GM21390 (cell line): Measurements from ENCODE around the gene SCAMP1.
"Not testable (repeated sequence)": the region's sequence is repeated elsewhere in the genome, so short reads cannot be mapped to it uniquely, and the experiment has no call there.

ENCODE experiments used
- ATAC-seq: cut with Tn5 transposase; IDR thresholded peaks from one replicate; pipeline ENCODE4 v1.9.1; 2021; ENCODE audit not compliant: unreplicated experiment

Gene SCAMP1

GRCh38 chr5:78419396-78419795, 59.0 kb downstream of the SCAMP1 start:
- ATAC-seq = no peak

GRCh38 chr5:78420548-78420947, 60.1 kb downstream of the SCAMP1 start:
- ATAC-seq = no peak

- no peak for ATAC-seq
These were observed 64.2 kb downstream of the SCAMP1 start for GRCh38 chr5:78424665-78425064.

- no peak for ATAC-seq
These were observed 69.0 kb downstream of the SCAMP1 start for GRCh38 chr5:78429332-78429980.

- ATAC-seq = no peak
These were observed 70.4 kb downstream of the SCAMP1 start for GRCh38 chr5:78430866-78431265.

- ATAC-seq = no peak
These were observed 73.6 kb downstream of the SCAMP1 start for GRCh38 chr5:78433972-78434371.

GRCh38 chr5:78447775-78448424, 87.5 kb downstream of the SCAMP1 start:
- no peak for ATAC-seq

GRCh38 chr5:78449103-78449502, 88.7 kb downstream of the SCAMP1 start:
- ATAC-seq = no peak

- not testable (repeated sequence) for ATAC-seq
These were observed 97.1 kb downstream of the SCAMP1 start for GRCh38 chr5:78457507-78457906.

- no peak for ATAC-seq
These were observed 98.4 kb downstream of the SCAMP1 start for GRCh38 chr5:78458843-78459242.

GRCh38 chr5:78467140-78467539, 106.7 kb downstream of the SCAMP1 start:
- ATAC-seq = no peak

- ATAC-seq = no peak
These were observed 107.4 kb downstream of the SCAMP1 start for GRCh38 chr5:78467752-78468357.

GRCh38 chr5:78471896-78472295, 111.5 kb downstream of the SCAMP1 start:
- ATAC-seq = no peak

- ATAC-seq = no peak
These were observed 112.2 kb downstream of the SCAMP1 start for GRCh38 chr5:78472469-78473106.

- ATAC-seq = no peak
These were observed 113.3 kb downstream of the SCAMP1 start for GRCh38 chr5:78473751-78474150.

- no peak for ATAC-seq
These were observed 115.0 kb downstream of the SCAMP1 start for GRCh38 chr5:78475370-78475769.

- ATAC-seq = no peak
These were observed 116.4 kb downstream of the SCAMP1 start for GRCh38 chr5:78476795-78477194.

GRCh38 chr5:78482948-78483347, 122.5 kb downstream of the SCAMP1 start:
- ATAC-seq = no peak

- ATAC-seq = no peak
These were observed 123.5 kb downstream of the SCAMP1 start for GRCh38 chr5:78483809-78484521.

- ATAC-seq = no peak
These were observed 125.8 kb downstream of the SCAMP1 start for GRCh38 chr5:78486218-78486617.

- no peak for ATAC-seq
These were observed 127.4 kb downstream of the SCAMP1 start for GRCh38 chr5:78487846-78488245.
